Bronchial epithelial cell (primary cell): ENCODE data around the gene ENKUR. TPM values are rescaled to one million over a fixed set of nuclear protein-coding genes. Genes with fewer than 3 reads are reported as not detected.

Experiments
- DNase-seq: peaks from one replicate; pipeline ENCODE4 v3.0.0-alpha.2; 2010; ENCODE audit warnings: low read depth
- FAIRE-seq: peaks from 2 replicates; lab custom pipeline; 2011; peaks lifted over from hg19 to GRCh38; lab: Jason Lieb, UNC
- H3K27me3 ChIP-seq: 2 replicates; pipeline ENCODE4 v1.5.1; 2011; ENCODE audit warnings: low read length; ENCODE audit not compliant: control insufficient read depth, insufficient read depth
- H3K36me3 ChIP-seq: 2 replicates; pipeline ENCODE4 v1.5.1; 2011; ENCODE audit warnings: low read length; ENCODE audit not compliant: control insufficient read depth, insufficient read depth
- H3K4me3 ChIP-seq: 2 replicates; pipeline ENCODE4 v1.5.1; 2011; ENCODE audit warnings: mild to moderate bottlenecking, low read depth, low read length, control low read depth
- total RNA-seq: library from RNA; depleted of rRNA; stranded (reverse); fragments of >200 nt; gene quantifications from 2 replicates; pipeline ENCODE4 v1.2.1, GENCODE V29; 2014
- TF ChIP-seq, protein P1 (sequence below): IDR thresholded peaks from 2 replicates; pipeline ENCODE4 v1.5.1; 2011; ENCODE audit warnings: mild to moderate bottlenecking, moderate library complexity, low read length, control low read depth, inconsistent platforms; ENCODE audit not compliant: insufficient read depth, severe bottlenecking

ENKUR gene
- total RNA-seq, 1 donor from 2014 or later, result 0.26 TPM

DNA sequence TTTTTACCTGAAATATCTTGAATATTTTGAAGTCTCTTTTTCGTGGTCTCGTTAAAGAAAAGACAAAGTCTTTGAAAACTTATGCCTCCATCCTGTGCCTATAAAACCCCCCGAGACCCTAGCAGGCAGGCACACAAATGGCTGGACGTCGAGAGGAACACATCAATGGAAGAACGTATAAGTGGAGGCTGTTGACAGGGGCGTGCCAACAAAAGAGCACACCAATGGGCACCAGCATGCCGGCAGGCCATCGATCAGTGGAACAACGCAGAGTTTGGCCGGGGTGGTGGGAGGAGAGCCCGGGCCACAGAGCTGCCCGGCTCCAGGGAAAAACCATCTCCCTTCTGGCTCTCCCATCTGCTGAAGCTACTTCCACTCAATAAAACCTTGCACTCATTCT lies 24.7 kb downstream of the ENKUR start:
- FAIRE-seq (no peak), DNase-seq (no peak)
- Histone ChIP-seq H3K36me3 (no peaks in the 10 kb centered on the region), H3K4me3 (no peak overlapping the region), H3K27me3 (no peaks in the 10 kb centered on the region)
- TF ChIP-seq, protein P1, sequence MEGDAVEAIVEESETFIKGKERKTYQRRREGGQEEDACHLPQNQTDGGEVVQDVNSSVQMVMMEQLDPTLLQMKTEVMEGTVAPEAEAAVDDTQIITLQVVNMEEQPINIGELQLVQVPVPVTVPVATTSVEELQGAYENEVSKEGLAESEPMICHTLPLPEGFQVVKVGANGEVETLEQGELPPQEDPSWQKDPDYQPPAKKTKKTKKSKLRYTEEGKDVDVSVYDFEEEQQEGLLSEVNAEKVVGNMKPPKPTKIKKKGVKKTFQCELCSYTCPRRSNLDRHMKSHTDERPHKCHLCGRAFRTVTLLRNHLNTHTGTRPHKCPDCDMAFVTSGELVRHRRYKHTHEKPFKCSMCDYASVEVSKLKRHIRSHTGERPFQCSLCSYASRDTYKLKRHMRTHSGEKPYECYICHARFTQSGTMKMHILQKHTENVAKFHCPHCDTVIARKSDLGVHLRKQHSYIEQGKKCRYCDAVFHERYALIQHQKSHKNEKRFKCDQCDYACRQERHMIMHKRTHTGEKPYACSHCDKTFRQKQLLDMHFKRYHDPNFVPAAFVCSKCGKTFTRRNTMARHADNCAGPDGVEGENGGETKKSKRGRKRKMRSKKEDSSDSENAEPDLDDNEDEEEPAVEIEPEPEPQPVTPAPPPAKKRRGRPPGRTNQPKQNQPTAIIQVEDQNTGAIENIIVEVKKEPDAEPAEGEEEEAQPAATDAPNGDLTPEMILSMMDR, result no peak

DNA sequence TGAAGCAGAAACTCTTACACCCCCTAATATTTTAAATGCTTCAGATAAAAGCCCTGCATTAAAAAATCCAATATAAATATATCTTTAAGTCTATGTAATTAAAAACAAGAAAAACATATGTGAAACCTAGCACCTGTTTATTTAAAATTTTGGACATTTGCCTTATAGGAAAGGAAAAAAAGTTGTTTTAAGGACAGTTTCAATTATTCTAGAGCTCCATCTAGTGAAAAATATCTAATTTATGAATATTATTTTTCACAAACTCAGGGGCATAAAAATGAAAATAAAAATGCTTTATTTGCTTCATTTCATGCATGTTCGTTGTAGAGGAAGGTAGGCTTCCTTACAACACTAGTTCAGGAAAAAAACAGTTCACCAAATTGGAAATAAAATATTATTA lies 26.1 kb downstream of the ENKUR start:
- TF ChIP-seq, protein P1, result no peak
- no peak for FAIRE-seq
- no peaks in the 10 kb centered on the region for H3K27me3 ChIP-seq

DNA sequence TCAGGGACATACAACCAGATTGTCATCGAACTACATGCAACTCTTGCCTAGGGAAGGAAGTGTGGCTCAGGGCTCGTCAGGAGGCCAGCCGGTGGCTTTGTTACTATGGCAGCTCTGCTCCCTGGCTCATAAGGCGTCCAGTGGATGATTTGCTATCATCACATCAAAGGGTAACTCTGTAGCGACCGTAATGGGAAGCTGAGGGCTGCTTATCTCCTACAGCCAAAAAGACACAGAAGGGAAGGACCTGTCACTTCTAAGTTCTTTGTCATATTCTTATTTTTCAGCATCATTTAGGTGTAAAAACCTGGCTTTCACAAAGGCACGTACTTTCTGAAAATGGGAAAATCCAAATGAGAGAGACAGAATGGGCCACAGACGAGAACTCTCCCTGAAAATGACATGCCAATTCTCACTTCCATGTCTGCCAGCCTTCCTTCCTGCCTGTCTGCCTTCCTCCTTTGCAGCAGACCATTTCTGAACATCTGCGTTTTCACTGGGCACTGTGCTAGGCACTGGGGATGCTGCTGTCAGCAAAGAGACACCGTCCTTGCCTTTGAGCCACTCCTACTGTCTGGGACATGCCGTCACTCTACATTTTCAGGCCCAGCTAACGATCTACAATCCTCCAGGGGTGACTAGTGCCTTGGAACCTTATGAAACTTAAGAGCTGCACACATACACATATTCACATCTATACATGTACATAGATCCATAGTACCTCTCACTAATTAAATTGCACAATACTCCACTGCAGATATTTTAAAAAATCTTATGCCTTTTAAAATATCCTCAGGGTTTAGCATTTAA lies 26.9 kb downstream of the ENKUR start:
- DNase-seq, result no peak
- TF ChIP-seq, protein P1, result no peak
- H3K36me3 ChIP-seq, result no peaks in the 10 kb centered on the region
- no peak for FAIRE-seq
- H3K27me3 ChIP-seq, result no peaks in the 10 kb centered on the region
- H3K4me3 ChIP-seq, result no peak overlapping the region

More for the DNA sequence above, 26.1 kb downstream of the ENKUR start:
- H3K4me3 ChIP-seq, result no peak overlapping the region
- H3K36me3 ChIP-seq, result no peaks in the 10 kb centered on the region
- DNase-seq, result peak; percentile 10

DNA sequence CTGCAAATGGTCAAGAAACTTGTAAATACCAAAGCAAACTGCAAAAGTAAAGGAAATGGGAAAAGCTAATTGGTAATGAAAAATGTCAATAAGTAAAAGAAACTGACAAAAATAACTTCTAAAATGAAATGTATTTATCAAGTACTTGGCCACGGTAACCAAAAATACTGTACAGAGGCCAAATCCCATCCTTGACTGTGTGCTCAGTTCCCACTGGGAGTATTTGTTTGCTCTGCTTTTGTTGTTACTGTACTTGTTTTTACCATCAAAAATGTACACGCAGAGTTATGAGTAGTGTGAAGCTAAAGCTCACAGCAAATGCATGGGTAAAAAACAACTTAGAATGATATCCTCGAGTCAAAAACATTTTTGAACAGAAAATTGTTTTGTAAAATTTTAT lies 31.1 kb downstream of the ENKUR start:
- FAIRE-seq (no peak), DNase-seq (no peak)
- TF ChIP-seq, protein P1, result no peak
- H3K4me3 ChIP-seq, result no peak overlapping the region
- no peaks in the 10 kb centered on the region for H3K27me3 ChIP-seq
- no peaks in the 10 kb centered on the region for H3K36me3 ChIP-seq

DNA sequence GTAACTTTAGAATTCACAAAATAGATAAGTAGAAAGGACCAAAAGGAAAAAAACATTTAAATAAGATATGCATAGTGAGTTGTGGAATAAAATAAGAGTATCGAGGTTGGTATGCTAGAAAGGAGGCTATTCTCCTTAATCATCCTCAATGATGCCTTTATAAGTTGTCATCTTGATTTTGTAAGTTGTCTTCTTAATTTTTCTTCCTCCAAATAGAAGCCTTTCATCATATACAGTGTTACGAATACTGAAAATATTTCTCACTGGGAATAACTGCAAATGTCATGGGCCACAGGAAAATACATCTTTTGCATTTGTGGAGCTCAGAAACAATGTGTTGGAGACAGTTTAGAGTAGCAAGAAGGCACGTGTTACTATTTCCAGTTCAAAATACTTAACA lies 32.0 kb downstream of the ENKUR start:
- Histone ChIP-seq H3K4me3 (no peak overlapping the region), H3K27me3 (no peaks in the 10 kb centered on the region), H3K36me3 (no peaks in the 10 kb centered on the region)
- DNase-seq, result no peak
- no peak for FAIRE-seq
- TF ChIP-seq, protein P1, result no peak

DNA sequence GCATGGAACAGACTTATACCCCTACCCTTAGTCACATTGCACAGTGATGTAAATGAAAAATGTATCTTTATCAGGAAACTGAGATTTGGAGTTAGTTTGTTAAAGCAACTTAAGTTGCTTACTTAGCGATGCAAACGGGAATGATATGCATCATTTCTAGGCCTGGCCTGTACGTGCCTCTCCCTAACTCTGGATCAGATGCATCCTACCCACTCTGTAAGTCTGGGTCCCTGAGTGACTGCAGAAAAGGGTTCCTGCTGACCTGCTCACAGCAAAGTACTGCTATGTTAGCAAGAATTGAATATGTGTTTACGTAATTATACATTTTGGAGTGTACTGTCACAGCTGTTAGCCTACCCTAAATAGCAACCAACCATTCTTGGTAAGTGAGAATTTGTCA lies 32.8 kb downstream of the ENKUR start:
- H3K4me3 ChIP-seq, result no peak overlapping the region
- no peaks in the 10 kb centered on the region for H3K36me3 ChIP-seq
- TF ChIP-seq, protein P1, result no peak
- no peaks in the 10 kb centered on the region for H3K27me3 ChIP-seq
- FAIRE-seq (no peak), DNase-seq (no peak)
